T-cell (primary cell): ENCODE results near the gene CDH4. TPM values are rescaled to one million over a fixed set of nuclear protein-coding genes. Genes with fewer than 3 reads are reported as not detected.

ENCODE experiments used
- ATAC-seq, 4 experiments: fragments of 200-7000 bp in 3 of 4; fragments of 150-1000 bp in 1 of 4; cut with Tn5 transposase; replicated peaks in 1 of 4; 1 replicate in 3 of 4; 2 replicates in 1 of 4; pipeline ENCODE4 v1.10.0; 2021; ENCODE audit warnings: moderate library complexity in 3 of 4, mild to moderate bottlenecking in 2 of 4, moderate number of reproducible peaks in 1 of 4
- CTCF ChIA-PET, 2 donors: fragments of 300-600 bp; sonication (Branson Sonifier 250); formaldehyde crosslinking; loops; one replicate each; lab custom pipeline; 2022; ENCODE audit warnings: antibody characterized with exemption in 2 of 2; lab: Charles Lee
- POLR2A ChIA-PET, 2 donors: fragments of 300-600 bp; sonication (Branson Sonifier 250); formaldehyde crosslinking; loops; one replicate each; lab custom pipeline; 2022; ENCODE audit warnings: antibody characterized with exemption in 2 of 2; lab: Charles Lee
- DNase-seq, 35 experiments: peaks; one replicate each; pipeline versions ENCODE4 v3.0.0 to v3.0.0-alpha.2; 2013 to 2023
- H3K27ac ChIP-seq: one replicate; pipeline ENCODE4 v1.5.1; 2013; ENCODE audit warnings: low read length
- H3K27me3 ChIP-seq, 2 experiments: replicated peaks in 1 of 2; 1 replicate in 1 of 2; 2 replicates in 1 of 2; pipeline versions ENCODE4 v1.6.1 to v1.7.0; 2013; ENCODE audit warnings: low read length in 1 of 2, mixed read lengths in 1 of 2; ENCODE audit not compliant: control insufficient read depth in 2 of 2, insufficient read depth in 2 of 2; ENCODE audit errors: extremely low read depth in 1 of 2
- H3K36me3 ChIP-seq, 2 donors: 1 replicate in 1 of 2; 2 replicates in 1 of 2; pipeline versions ENCODE4 v1.6.1 to v1.7.0; 2013; ENCODE audit warnings: low read length in 1 of 2; ENCODE audit not compliant: control insufficient read depth in 2 of 2, insufficient read depth in 1 of 2; ENCODE audit errors: extremely low read depth in 1 of 2
- H3K4me1 ChIP-seq, 2 experiments: 1 replicate in 1 of 2; 2 replicates in 1 of 2; pipeline versions ENCODE4 v1.6.1 to v1.7.0; 2013; ENCODE audit warnings: low read length in 2 of 2, mixed read lengths in 1 of 2; ENCODE audit not compliant: insufficient read depth in 2 of 2, control insufficient read depth in 1 of 2; ENCODE audit errors: extremely low read depth in 1 of 2
- H3K4me3 ChIP-seq, 2 donors: 1 replicate in 1 of 2; 2 replicates in 1 of 2; pipeline versions ENCODE4 v1.5.1 to v1.7.0; 2013; ENCODE audit warnings: mild to moderate bottlenecking in 2 of 2, low read length in 1 of 2, moderate library complexity in 1 of 2; ENCODE audit not compliant: control insufficient read depth in 1 of 2; ENCODE audit errors: extremely low read depth in 1 of 2
- H3K9me3 ChIP-seq: 2 replicates; pipeline ENCODE4 v1.7.0; 2013
- H3K27ac Mint-ChIP-seq, 2 donors: one replicate each; pipeline ENCODE4 v1.8.0; 2020 to 2021; ENCODE audit warnings: mild to moderate bottlenecking in 2 of 2, mixed read lengths in 2 of 2
- H3K27me3 Mint-ChIP-seq, 2 donors: one replicate each; pipeline ENCODE4 v1.8.0; 2021 to 2022; ENCODE audit warnings: mixed read lengths in 2 of 2
- H3K36me3 Mint-ChIP-seq: one replicate; pipeline ENCODE4 v1.8.0; 2021; ENCODE audit warnings: mixed read lengths
- H3K4me1 Mint-ChIP-seq, 3 donors: one replicate each; pipeline ENCODE4 v1.8.0; 2020 to 2022; ENCODE audit warnings: mixed read lengths in 3 of 3, mild to moderate bottlenecking in 1 of 3
- H3K4me3 Mint-ChIP-seq, 3 donors: one replicate each; pipeline ENCODE4 v1.8.0; 2020 to 2022; ENCODE audit warnings: mild to moderate bottlenecking in 3 of 3, mixed read lengths in 3 of 3, moderate library complexity in 3 of 3
- H3K9me3 Mint-ChIP-seq, 3 donors: one replicate each; pipeline ENCODE4 v1.8.0; 2020 to 2022; ENCODE audit warnings: mixed read lengths in 3 of 3
- WGBS: methylation state at CpG from one replicate; pipeline ENCODE4 v1.1.5; 2013; ENCODE audit warnings: missing lambda C conversion rate; ENCODE audit not compliant: insufficient coverage; 5-methylcytosine and 5-hydroxymethylcytosine counted together
- total RNA-seq, 35 experiments: library from RNA in 6 of 35; stranded (reverse) in 6 of 35; fragments of 120-200 nt in 1 of 35; gene quantifications; one replicate each; pipeline versions ENCODE4 v1.2.1 to v1.2.4 and lab custom pipeline; 2013 to 2026

The CDH4 gene
- total RNA-seq, 5 donors from 2014 or later (not counting 1 experiment from before 2014, with no cell fraction given) = 0.06 to 0.64 (median 0.14) TPM

GRCh38 chr20:61878478-61879302, 626.6 kb downstream of the CDH4 start:
- DNase-seq (no peak), ATAC-seq (no peak)
- H3K9me3 ChIP-seq = no peaks in the 10 kb centered on the region
- H3K36me3 ChIP-seq = no peaks in the 10 kb centered on the region
- Mint-ChIP-seq H3K27ac (no peak overlapping the region), H3K9me3 (no peaks in the 10 kb centered on the region), H3K27me3 (peaks cover 0 to 8% of the 10 kb centered on the region in 2 donors), H3K4me3 (no peak overlapping the region), H3K36me3 (no peaks in the 10 kb centered on the region), H3K4me1 (no peaks in the 10 kb centered on the region)
- H3K4me3 ChIP-seq = no peak overlapping the region
- no peak overlapping the region for H3K27ac ChIP-seq
- WGBS = 86% methylated on average over 30 of the region's 31 CpGs
- ChIA-PET POLR2A (no interaction called here), CTCF (no interaction called here)
- H3K27me3 ChIP-seq = peaks cover 0 to 28% of the 10 kb centered on the region in 2 experiments
- H3K4me1 ChIP-seq = no peaks in the 10 kb centered on the region

DNA sequence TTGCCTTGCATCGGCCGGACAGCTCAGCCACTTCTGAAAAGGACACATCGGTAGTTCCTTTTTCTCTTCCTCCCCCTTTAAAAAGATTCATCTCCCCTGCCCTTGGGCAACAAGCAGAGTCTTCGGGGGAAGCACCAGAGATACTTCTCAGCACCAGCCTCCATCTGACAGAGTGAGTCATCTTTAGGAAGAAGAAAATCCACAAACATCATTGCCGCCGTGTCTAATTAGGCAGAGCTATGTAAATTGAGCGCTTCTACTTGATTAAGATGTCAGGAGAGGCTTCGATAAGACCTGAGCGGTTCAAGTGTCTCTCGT, 627.2 kb downstream of the CDH4 start:
- Mint-ChIP-seq H3K36me3 (no peaks in the 10 kb centered on the region), H3K9me3 (no peaks in the 10 kb centered on the region), H3K4me3 (no peak overlapping the region), H3K27ac (no peak overlapping the region), H3K27me3 (peaks cover 0 to 10% of the 10 kb centered on the region in 2 donors), H3K4me1 (no peaks in the 10 kb centered on the region)
- peaks cover 0 to 33% of the 10 kb centered on the region in 2 experiments for H3K27me3 ChIP-seq
- H3K4me3 ChIP-seq = no peak overlapping the region
- no peaks in the 10 kb centered on the region for H3K4me1 ChIP-seq
- 89% methylated on average over 8 of the region's 10 CpGs for WGBS
- no peak for ATAC-seq
- CTCF ChIA-PET = no interaction called here
- no peaks in the 10 kb centered on the region for H3K9me3 ChIP-seq
- no peak for DNase-seq
- POLR2A ChIA-PET = no interaction called here
- no peaks in the 10 kb centered on the region for H3K36me3 ChIP-seq
- no peak overlapping the region for H3K27ac ChIP-seq

DNA sequence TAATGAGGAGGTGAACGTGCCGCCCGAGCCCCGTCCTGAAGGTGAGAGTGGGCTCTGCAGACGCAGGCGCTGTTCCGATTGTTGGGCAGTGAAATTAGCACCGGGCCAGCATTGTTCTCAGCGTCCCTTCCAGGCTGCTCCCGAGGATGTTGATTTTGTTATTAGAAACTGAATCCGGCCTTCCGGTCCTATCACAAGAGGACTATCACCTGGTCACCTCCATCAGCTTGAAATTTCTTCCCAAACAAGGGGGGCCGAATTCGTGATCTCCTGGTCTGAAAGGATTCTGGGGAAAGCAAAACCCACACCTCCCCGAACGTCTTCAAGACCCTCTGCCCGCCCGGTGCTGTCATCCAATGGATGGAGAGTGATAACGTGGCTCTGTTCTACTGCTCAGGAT, 627.6 kb downstream of the CDH4 start:
- Mint-ChIP-seq H3K27ac (no peak overlapping the region), H3K4me3 (no peak overlapping the region), H3K27me3 (peaks cover 0 to 10% of the 10 kb centered on the region in 2 donors), H3K36me3 (no peaks in the 10 kb centered on the region), H3K4me1 (no peaks in the 10 kb centered on the region), H3K9me3 (no peaks in the 10 kb centered on the region)
- WGBS = 96% methylated on average over 8 of the region's 19 CpGs
- Histone ChIP-seq H3K9me3 (no peaks in the 10 kb centered on the region), H3K27ac (no peak overlapping the region), H3K27me3 (peaks cover 0 to 37% of the 10 kb centered on the region in 2 experiments), H3K4me1 (no peaks in the 10 kb centered on the region), H3K36me3 (no peaks in the 10 kb centered on the region), H3K4me3 (no peak overlapping the region)
- no peak for ATAC-seq
- ChIA-PET CTCF (no interaction called here), POLR2A (no interaction called here)
- DNase-seq = no peak

DNA sequence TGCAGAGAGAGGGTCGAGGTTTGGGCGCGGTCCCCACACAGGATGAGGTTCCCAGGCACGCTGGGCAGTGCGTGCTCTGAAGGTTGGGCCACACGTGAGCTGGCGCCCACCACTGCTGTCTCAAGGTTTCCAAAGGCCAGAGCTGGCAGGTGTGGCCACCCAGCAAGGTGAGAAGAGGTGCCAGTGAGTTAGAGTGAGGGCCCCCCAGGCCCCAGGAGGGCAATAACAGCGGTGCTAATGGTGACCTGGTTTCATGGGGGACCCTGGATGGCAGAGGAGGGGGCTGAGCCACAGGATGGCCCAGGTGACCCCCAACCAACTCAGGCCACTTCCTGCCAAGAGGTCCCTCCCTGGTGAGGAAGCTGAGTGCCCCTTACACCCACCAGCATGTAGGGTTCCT, 628.6 kb downstream of the CDH4 start:
- peaks cover 0 to 36% of the 10 kb centered on the region in 2 experiments for H3K27me3 ChIP-seq
- H3K27me3 Mint-ChIP-seq = peaks cover 3 to 13% of the 10 kb centered on the region in 2 donors
- H3K4me3 ChIP-seq = no peak overlapping the region
- no peaks in the 10 kb centered on the region for H3K9me3 ChIP-seq
- CTCF ChIA-PET = no interaction called here
- no peaks in the 10 kb centered on the region for H3K4me1 ChIP-seq
- WGBS = 87% methylated on average over 8 of the region's 8 CpGs
- H3K9me3 Mint-ChIP-seq = no peaks in the 10 kb centered on the region
- H3K27ac ChIP-seq = no peak overlapping the region
- DNase-seq (no peak), ATAC-seq (no peak)
- H3K4me1 Mint-ChIP-seq = no peaks in the 10 kb centered on the region
- H3K36me3 Mint-ChIP-seq = no peaks in the 10 kb centered on the region
- H3K4me3 Mint-ChIP-seq = no peak overlapping the region
- no peaks in the 10 kb centered on the region for H3K36me3 ChIP-seq
- POLR2A ChIA-PET = no interaction called here
- no peak overlapping the region for H3K27ac Mint-ChIP-seq

- Mint-ChIP-seq H3K36me3 (no peaks in the 10 kb centered on the region), H3K9me3 (no peaks in the 10 kb centered on the region), H3K27ac (no peak overlapping the region), H3K4me1 (no peaks in the 10 kb centered on the region), H3K4me3 (no peak overlapping the region), H3K27me3 (peaks cover 3 to 13% of the 10 kb centered on the region in 2 donors)
- 82% methylated on average over 11 of the region's 19 CpGs for WGBS
- Histone ChIP-seq H3K4me3 (no peak overlapping the region), H3K4me1 (no peaks in the 10 kb centered on the region), H3K27ac (no peak overlapping the region), H3K9me3 (no peaks in the 10 kb centered on the region), H3K27me3 (peaks cover 0 to 43% of the 10 kb centered on the region in 2 experiments), H3K36me3 (no peaks in the 10 kb centered on the region)
- no peak for ATAC-seq
- POLR2A ChIA-PET = no interaction called here
- CTCF ChIA-PET = no interaction called here
- DNase-seq = no peak
These were observed 629.4 kb downstream of the CDH4 start for GRCh38 chr20:61881416-61881815.

- peaks cover 0 to under 1% of the 10 kb centered on the region in 2 experiments for H3K4me1 ChIP-seq
- no peaks in the 10 kb centered on the region for H3K36me3 ChIP-seq
- Mint-ChIP-seq H3K4me1 (no peaks in the 10 kb centered on the region), H3K9me3 (no peaks in the 10 kb centered on the region), H3K27me3 (peaks cover 3 to 13% of the 10 kb centered on the region in 2 donors), H3K36me3 (no peaks in the 10 kb centered on the region), H3K27ac (no peak overlapping the region), H3K4me3 (no peak overlapping the region)
- no peak overlapping the region for H3K4me3 ChIP-seq
- ATAC-seq = no peak
- H3K27me3 ChIP-seq = peaks cover 0 to 43% of the 10 kb centered on the region in 2 experiments
- CTCF ChIA-PET = no interaction called here
- 85% methylated on average over 11 of the region's 13 CpGs for WGBS
- DNase-seq = no peak
- no peak overlapping the region for H3K27ac ChIP-seq
- no peaks in the 10 kb centered on the region for H3K9me3 ChIP-seq
- POLR2A ChIA-PET = no interaction called here
These were observed 629.8 kb downstream of the CDH4 start for GRCh38 chr20:61881861-61882260.
